Duodenal mucosa (tissue), 2 donors: ENCODE results near the gene TMEM121.

Experiments
- H3K27ac ChIP-seq: one replicate; pipeline ENCODE4 v1.7.0; 2013; ENCODE audit warnings: low read depth, low read length
- H3K27me3 ChIP-seq, 2 donors: one replicate each; pipeline ENCODE4 v1.7.0; 2013; ENCODE audit warnings: low read length in 2 of 2, control low read depth in 1 of 2; ENCODE audit not compliant: insufficient read depth in 2 of 2, control insufficient read depth in 1 of 2
- H3K36me3 ChIP-seq, 2 donors: one replicate each; pipeline ENCODE4 v1.7.0; 2013; ENCODE audit warnings: low read length in 2 of 2, control low read depth in 1 of 2; ENCODE audit not compliant: insufficient read depth in 2 of 2, control insufficient read depth in 1 of 2
- H3K4me1 ChIP-seq, 2 donors: one replicate each; pipeline ENCODE4 v1.7.0; 2013; ENCODE audit warnings: low read length in 2 of 2, control low read depth in 1 of 2; ENCODE audit not compliant: insufficient read depth in 2 of 2, control insufficient read depth in 1 of 2
- H3K4me3 ChIP-seq, 2 donors: one replicate each; pipeline ENCODE4 v1.7.0; 2013; ENCODE audit warnings: low read length in 2 of 2, low read depth in 1 of 2
- H3K9ac ChIP-seq, 2 donors: one replicate each; pipeline ENCODE4 v1.7.0; 2013; ENCODE audit warnings: low read length in 2 of 2, low read depth in 1 of 2
- H3K9me3 ChIP-seq, 2 donors: one replicate each; pipeline ENCODE4 v1.7.0; 2013; ENCODE audit warnings: low read length in 2 of 2, control low read depth in 1 of 2; ENCODE audit not compliant: control insufficient read depth in 1 of 2

The TMEM121 gene

DNA sequence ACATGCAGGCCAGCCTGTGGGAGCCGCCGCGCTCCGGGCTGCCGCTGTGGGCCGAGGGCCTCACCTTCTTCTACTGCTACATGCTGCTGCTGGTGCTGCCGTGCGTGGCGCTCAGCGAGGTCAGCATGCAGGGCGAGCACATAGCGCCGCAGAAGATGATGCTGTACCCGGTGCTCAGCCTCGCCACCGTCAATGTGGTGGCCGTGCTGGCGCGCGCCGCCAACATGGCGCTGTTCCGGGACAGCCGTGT is 2.9 kb downstream of the TMEM121 start:
- Histone ChIP-seq H3K9me3 (no peaks in the 10 kb centered on the region), H3K27ac (no peak overlapping the region), H3K27me3 (peaks cover 21 to 32% of the 10 kb centered on the region in 2 donors), H3K36me3 (no peaks in the 10 kb centered on the region), H3K4me3 (peak overlapping the region in 1 of 2 donors; percentile 55), H3K4me1 (peaks cover 12 to 20% of the 10 kb centered on the region in 2 donors), H3K9ac (no peak overlapping the region)

DNA sequence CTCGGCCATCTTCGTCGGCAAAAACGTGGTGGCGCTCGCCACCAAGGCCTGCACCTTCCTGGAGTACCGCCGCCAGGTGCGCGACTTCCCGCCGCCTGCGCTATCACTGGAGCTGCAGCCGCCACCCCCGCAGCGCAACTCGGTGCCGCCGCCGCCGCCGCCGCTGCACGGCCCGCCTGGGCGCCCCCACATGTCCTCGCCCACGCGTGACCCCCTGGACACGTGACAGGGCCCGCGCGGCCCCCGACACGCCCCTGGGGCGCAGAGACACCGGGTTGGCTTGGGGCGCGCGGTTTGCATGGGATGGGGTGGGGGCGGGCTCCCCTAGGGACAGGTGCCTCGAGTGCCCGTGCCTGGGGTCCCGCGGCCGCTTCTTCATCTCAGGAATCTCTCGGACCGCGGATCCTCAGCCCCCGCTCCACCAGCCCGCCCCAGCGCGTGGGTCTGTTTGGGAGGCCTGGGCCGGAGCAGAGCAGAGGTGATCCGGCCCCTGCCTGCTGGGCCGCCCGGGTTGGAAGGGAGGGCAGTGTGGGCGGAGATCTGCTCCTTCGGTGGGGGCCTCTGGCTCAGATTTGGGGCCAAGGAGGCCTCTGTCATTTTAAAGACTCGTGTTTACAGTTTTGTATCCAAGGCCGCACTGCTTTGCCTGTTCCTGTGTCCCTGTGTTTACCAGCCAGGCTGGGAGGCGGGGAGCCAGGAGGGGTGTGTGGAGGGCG is 3.3 kb downstream of the TMEM121 start:
- Histone ChIP-seq H3K4me1 (peaks cover 12 to 20% of the 10 kb centered on the region in 2 donors), H3K9ac (no peak overlapping the region), H3K27ac (no peak overlapping the region), H3K36me3 (no peaks in the 10 kb centered on the region), H3K27me3 (peaks cover 18 to 32% of the 10 kb centered on the region in 2 donors), H3K9me3 (no peaks in the 10 kb centered on the region), H3K4me3 (peak overlapping the region in 1 of 2 donors; percentile 55)

DNA sequence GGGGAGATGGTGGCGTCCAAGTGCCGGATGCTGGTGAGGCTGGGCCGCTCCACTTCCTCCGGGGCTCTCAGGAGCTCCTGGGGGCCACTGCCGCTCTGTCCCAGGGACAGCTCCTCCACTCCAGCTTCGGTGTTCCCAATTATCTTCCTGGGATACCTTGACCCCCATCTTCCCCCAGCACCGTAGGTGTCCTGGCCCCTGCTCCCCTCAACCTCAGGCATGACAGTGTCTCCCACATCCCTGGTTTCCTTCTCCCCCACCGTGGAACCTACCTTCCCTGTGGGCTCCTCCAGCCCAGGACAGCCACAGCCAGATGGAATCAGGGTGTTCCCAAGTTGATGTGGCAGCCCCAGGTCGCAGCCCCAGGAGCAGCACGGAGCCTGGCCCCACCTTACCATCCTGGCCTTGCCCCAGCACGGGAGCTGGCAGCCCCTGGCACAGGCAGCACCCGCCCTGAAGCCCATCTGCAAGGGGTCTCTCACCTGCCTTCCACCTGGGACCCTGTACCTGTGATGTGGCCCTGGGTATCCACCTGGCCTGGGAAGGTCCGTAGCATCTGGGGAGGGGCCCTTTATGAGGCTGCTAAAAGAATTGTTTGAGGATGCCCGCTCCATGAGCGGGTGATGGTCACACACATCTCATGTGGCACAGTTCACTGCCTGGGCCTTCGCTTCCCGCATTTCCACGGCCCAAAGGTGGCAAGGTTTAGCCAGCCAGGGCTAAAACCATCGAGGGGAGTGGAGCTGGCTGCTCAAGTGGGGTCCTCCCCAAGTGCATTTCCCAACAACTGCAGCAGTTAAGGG is 4.1 kb downstream of the TMEM121 start:
- Histone ChIP-seq H3K27ac (no peak overlapping the region), H3K4me3 (no peak overlapping the region), H3K27me3 (peaks cover 18 to 29% of the 10 kb centered on the region in 2 donors), H3K36me3 (no peaks in the 10 kb centered on the region), H3K9me3 (no peaks in the 10 kb centered on the region), H3K9ac (no peak overlapping the region), H3K4me1 (peaks cover 12 to 20% of the 10 kb centered on the region in 2 donors)

DNA sequence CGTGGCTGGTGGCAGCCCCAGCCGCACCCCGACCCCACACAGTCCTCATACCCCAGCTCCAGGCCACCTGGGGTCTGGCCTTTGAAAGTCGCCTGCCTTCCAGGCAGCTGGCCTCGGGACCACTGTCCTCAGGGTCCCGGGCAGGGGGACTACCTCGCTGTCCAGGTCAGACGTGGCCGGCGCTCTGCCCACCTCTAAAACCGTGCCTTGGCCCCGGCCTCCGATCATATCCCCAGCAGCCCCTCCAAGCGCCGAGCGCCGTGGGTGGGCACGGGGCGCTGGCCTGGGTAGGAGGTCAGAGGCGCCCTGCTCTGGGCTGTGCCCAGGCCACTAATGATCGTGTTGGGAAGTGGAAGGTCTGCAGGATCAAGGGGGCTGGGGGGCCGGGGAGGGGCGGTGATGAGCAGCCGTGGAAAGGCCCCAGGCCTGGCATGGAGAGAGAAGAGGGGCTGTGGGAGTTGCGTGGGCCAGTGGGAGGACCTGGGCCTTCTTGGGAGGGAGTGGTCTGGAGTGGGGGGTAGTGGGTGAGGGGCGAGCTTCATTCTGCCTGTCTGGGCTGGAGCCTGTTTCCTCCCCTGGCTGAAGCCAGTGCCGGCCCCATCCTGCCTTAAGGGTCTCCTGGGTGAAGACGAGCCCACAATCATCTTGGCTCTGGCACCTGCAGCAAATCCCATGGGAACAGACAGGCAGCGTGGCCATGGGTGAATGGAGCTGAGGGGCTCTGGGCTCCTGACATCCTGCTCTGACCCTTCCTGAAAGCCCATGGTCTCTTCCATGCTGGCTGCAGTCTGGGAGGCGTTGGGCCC is 4.9 kb downstream of the TMEM121 start:
- no peak overlapping the region for H3K27ac ChIP-seq
- no peak overlapping the region for H3K4me3 ChIP-seq
- no peak overlapping the region for H3K9ac ChIP-seq
- H3K36me3 ChIP-seq, result no peaks in the 10 kb centered on the region
- H3K9me3 ChIP-seq, result no peaks in the 10 kb centered on the region
- H3K4me1 ChIP-seq, result peaks cover 12 to 20% of the 10 kb centered on the region in 2 donors
- peaks cover 18 to 24% of the 10 kb centered on the region in 2 donors for H3K27me3 ChIP-seq

DNA sequence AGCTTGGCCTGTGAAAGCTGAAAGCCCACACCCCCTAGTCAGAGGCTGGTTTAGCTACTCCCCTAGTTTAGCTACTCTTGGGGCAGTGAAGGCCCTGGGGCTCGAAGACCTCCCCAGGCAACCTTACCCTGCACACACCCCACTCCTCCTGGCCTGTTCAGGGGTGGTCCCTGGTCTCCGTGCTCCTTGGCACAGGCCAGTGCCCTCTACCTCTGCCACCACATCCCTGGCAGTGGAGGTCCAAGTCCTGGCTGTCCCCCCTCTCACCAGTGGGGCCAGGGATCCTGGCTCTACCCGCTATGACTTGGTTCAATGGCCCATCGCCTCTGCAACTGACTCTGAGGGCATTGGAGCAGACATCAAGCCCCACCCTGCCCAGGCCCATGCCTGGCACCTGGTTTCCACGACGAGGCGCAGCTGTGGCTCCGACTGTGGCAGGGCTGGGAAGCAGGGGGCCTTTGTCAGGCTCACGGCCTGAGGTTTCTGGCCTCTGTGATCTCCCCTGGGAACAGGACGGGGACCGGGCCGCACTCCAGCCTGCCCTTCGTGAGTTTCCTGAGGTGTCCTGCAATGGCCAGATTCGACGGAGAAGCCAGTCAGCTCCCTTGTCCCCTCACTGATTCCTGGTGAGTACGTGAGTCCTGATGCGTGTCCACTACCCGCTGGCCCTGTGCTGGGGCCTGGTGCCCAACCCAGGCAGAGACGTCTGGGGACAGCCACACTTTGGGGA is 5.7 kb downstream of the TMEM121 start:
- Histone ChIP-seq H3K4me3 (no peak overlapping the region), H3K9ac (no peak overlapping the region), H3K4me1 (peaks cover 12 to 17% of the 10 kb centered on the region in 2 donors), H3K27me3 (peaks cover 21 to 22% of the 10 kb centered on the region in 2 donors), H3K27ac (no peak overlapping the region), H3K36me3 (no peaks in the 10 kb centered on the region), H3K9me3 (no peaks in the 10 kb centered on the region)

DNA sequence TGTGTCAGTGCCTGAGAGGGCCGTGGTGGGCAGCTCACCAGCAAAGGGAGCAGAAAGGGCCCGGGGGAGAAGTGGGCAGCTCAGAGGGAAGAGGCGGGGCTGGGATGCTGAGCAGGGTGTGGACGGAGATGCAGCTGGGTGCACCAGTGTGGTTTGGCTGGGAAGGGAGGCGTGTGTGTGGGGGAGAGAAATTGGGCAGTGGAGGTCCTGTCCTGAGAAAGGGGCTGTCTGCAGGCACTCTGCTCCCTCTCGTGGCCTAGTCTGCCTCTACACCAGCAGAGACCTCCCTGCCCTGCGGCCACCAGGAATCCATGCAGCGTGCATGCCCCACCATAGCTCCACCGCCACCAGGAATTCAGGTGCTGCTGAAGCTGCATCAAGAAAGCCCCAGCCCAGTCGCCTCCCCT is 6.4 kb downstream of the TMEM121 start:
- H3K4me1 ChIP-seq, result peaks cover 10 to 12% of the 10 kb centered on the region in 2 donors
- H3K27ac ChIP-seq, result no peak overlapping the region
- H3K9ac ChIP-seq, result no peak overlapping the region
- H3K27me3 ChIP-seq, result peaks cover 15 to 19% of the 10 kb centered on the region in 2 donors
- H3K36me3 ChIP-seq, result no peaks in the 10 kb centered on the region
- H3K9me3 ChIP-seq, result no peaks in the 10 kb centered on the region
- no peak overlapping the region for H3K4me3 ChIP-seq

DNA sequence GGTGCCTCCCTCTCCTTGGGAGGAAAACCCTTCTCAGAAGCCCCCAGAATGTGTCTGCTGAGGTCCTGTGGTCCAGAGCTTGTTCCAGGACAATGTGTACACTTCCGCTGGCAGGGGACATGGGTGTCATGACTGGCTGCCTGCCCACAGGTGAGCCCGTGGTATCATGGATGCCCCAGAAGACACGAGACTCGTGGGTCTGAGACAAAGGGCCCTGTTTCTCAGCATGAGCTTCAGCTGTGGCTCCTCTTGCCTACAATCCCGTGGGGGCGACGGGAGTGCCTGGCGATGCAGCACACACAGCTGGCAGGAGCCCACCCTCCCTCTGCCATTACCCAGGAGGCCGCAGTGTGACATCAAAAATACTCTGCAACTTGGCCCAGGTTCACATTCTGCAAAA is 7.0 kb downstream of the TMEM121 start:
- H3K27me3 ChIP-seq, result peaks cover 12 to 17% of the 10 kb centered on the region in 2 donors
- no peak overlapping the region for H3K9ac ChIP-seq
- H3K4me1 ChIP-seq, result peaks cover 7 to 10% of the 10 kb centered on the region in 2 donors
- H3K27ac ChIP-seq, result no peak overlapping the region
- H3K36me3 ChIP-seq, result no peaks in the 10 kb centered on the region
- no peak overlapping the region for H3K4me3 ChIP-seq
- H3K9me3 ChIP-seq, result no peaks in the 10 kb centered on the region

DNA sequence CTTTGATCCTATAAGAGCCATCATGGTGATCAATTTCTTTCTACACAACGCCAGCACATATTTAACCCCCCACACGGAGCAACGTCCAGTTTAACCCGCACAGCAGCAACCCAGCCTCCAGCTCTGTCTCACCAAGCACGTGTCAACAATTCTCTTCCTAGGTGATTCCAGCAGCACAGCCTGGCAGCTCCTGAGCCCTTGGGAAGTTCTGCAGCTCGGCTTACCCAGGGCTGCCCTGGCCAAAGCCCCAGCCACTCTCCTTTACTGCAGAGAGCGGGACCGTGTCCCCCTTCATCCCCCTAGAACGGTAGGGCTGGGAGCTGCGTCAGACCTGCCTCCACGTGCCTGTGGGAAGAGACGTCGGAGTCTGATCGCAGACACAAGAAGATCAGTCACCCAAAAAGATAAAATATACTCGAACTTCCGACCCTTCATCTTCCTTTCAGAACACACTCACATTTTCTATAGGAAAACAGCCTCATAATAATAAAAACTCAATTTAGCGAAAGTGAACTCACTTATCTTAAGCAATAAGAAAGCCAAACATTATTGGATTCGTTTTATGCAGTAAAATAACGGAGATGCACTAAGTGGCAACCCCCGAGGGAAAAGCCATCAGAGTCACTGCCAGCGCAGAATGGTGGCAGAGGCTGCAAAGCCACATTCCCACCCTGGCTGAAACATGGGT is 7.6 kb downstream of the TMEM121 start:
- peaks cover 4 to 8% of the 10 kb centered on the region in 2 donors for H3K4me1 ChIP-seq
- H3K9me3 ChIP-seq, result no peaks in the 10 kb centered on the region
- H3K4me3 ChIP-seq, result no peak overlapping the region
- peaks cover 9 to 14% of the 10 kb centered on the region in 2 donors for H3K27me3 ChIP-seq
- H3K36me3 ChIP-seq, result no peaks in the 10 kb centered on the region
- no peak overlapping the region for H3K9ac ChIP-seq
- no peak overlapping the region for H3K27ac ChIP-seq

DNA sequence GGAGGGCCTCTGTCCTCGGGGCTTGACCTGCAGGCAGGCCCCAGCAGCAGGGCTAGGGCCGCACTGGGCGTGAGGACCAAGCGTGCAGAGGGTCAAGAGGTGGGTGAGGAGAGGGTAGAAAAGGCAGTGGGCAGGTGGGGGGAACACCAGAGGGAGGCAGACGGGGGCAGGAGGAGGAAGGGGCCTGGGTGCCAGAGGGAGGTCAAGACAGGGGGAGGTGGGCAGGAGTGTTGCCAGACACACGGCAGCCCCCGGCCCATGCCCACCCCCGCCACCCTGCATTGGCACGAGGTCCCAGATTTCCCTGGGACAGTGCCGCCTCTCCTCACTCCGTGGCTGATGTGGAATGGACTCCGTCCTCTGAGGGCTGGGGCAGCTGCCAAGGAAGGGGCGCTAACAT is 8.2 kb downstream of the TMEM121 start:
- Histone ChIP-seq H3K4me3 (no peak overlapping the region), H3K27me3 (peaks cover 4 to 8% of the 10 kb centered on the region in 2 donors), H3K36me3 (no peaks in the 10 kb centered on the region), H3K9me3 (no peaks in the 10 kb centered on the region), H3K27ac (no peak overlapping the region), H3K4me1 (peaks cover 0 to 3% of the 10 kb centered on the region in 2 donors), H3K9ac (no peak overlapping the region)
